IPS DF 6.9 (cell line): Measurements from ENCODE around the gene AGTRAP.

ENCODE experiments used
- DNase-seq: peaks from one replicate; pipeline ENCODE4 v3.0.0-alpha.2; 2013; ENCODE audit warnings: low read depth, low spot score
- H3K27ac ChIP-seq: one replicate; pipeline ENCODE4 v1.5.1; 2013; ENCODE audit warnings: low read length, control low read depth
- H3K27me3 ChIP-seq: 2 replicates; pipeline ENCODE4 v1.6.1; 2013; ENCODE audit warnings: mild to moderate bottlenecking, low read length; ENCODE audit not compliant: control insufficient read depth, insufficient read depth
- H3K36me3 ChIP-seq: 2 replicates; pipeline ENCODE4 v1.6.1; 2013; ENCODE audit warnings: low read length; ENCODE audit not compliant: control insufficient read depth, insufficient read depth
- H3K4me1 ChIP-seq: 2 replicates; pipeline ENCODE4 v1.6.1; 2013; ENCODE audit warnings: low read length; ENCODE audit not compliant: control insufficient read depth, insufficient read depth
- H3K4me3 ChIP-seq: 2 replicates; pipeline ENCODE4 v1.5.1; 2013; ENCODE audit warnings: mild to moderate bottlenecking, low read length
- H3K9me3 ChIP-seq: 2 replicates; pipeline ENCODE4 v1.6.1; 2013; ENCODE audit warnings: low read length, inconsistent platforms; ENCODE audit not compliant: control insufficient read depth, insufficient read depth
- WGBS: extraction: QIAGEN DNeasy Blood & Tissue Kit; methylation state at CpG from one replicate; pipeline ENCODE4 v1.1.7; 2013; ENCODE audit warnings: mixed read lengths, missing lambda C conversion rate; ENCODE audit not compliant: insufficient read length, insufficient coverage; 5-methylcytosine and 5-hydroxymethylcytosine counted together

The AGTRAP gene

DNA sequence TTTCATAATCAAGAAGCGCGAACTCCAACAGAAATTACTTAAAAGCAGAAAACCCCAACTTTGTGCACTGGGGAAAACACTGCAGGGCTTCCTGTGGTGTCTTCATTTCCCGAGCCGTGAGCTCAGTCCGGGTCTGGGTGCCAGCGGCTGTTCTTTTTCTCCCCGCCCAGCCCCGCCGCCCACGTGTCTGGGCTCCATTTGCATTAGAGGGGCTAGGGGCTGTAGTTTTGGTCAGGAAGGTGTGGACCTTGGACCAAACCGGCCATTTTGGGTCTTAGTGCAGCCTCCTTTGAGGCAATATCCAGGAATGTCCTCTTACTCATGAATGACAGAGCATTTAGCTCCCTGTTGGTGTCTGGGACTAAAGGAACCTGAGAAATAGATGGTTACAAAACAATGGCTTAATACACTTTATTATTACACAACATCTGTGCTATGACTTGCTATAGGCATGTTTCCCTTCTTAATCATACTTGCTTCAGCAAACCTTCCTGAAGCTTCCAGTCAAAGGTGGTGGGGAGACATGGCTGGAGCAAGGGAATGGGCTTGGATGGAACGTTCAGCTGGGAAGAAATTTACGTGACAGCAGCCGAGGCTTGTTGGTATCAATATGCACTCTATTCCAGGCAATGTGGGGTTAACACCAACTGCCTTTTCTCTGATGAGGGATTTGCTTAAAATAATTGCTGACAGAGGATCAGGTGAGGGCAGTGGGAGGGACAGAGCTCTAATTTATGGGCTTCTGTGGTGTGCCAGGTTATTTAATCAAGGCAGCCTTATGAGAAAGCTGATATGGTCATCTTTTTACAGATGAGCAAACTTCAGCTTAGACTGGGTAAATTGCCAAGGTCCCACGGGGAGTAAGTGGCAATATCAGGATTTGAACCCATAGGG lies 1.1 kb downstream of the AGTRAP start:
- Histone ChIP-seq H3K27me3 (no peaks in the 10 kb centered on the region), H3K9me3 (no peaks in the 10 kb centered on the region), H3K4me3 (peak overlapping the region; percentile 81; the same call in 1 of the 2 replicates), H3K27ac (no peak overlapping the region), H3K36me3 (no peaks in the 10 kb centered on the region), H3K4me1 (no peaks in the 10 kb centered on the region; the same call in 1 of the 2 replicates)
- peak; percentile 37 for DNase-seq
- no CpG with 5 or more reads among the region's 15 CpGs for WGBS

DNA sequence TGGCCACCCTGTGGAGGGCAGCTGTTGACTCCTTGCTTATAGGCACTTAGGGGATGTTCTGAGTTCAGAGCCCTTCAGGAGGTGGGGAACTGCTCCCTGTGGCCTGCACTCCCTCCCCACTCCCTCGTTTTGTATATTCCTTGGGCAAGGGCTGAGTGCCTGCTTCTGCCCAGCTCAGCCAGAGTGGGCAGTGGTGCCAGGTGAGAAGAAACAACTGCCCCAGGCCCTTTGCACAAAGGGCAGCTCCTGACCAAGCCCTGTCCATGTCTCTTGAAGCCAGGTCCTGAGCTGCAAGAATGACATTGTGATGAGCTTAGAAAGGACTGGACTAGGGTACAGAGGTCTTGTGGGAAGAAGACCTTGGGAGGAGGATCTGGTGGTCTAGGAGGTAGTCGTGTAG lies 2.2 kb downstream of the AGTRAP start:
- Histone ChIP-seq H3K9me3 (no peaks in the 10 kb centered on the region), H3K4me3 (no peak overlapping the region), H3K4me1 (no peaks in the 10 kb centered on the region; the same call in 1 of the 2 replicates), H3K27ac (no peak overlapping the region), H3K27me3 (no peaks in the 10 kb centered on the region), H3K36me3 (no peaks in the 10 kb centered on the region)
- no CpG with 5 or more reads among the region's 2 CpGs for WGBS
- DNase-seq: no peak

DNA sequence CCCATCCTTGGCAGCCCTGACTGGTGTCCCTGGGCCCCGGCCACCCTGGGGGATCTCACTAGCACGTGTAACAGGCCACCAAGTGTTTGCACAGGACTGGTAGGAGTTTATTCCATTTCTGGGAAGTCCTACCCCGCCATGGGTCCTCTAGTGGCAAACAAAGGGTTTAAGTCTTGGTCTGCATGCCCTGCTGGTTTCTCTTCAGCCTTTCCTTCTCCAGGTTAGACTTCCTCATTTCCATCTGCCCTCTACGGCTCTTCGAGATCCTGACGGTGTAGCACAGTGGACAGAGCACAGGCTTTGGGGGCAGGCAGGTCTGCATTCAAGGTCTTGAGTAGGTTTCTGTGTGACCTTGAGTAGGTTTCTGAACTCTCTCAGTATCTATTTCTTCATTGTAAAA lies 2.8 kb downstream of the AGTRAP start:
- Histone ChIP-seq H3K4me1 (no peaks in the 10 kb centered on the region; the same call in 1 of the 2 replicates), H3K36me3 (no peaks in the 10 kb centered on the region), H3K27ac (no peak overlapping the region), H3K9me3 (no peaks in the 10 kb centered on the region), H3K27me3 (no peaks in the 10 kb centered on the region), H3K4me3 (no peak overlapping the region)
- no peak for DNase-seq
- whole genome bisulfite sequencing: no CpG with 5 or more reads among the region's 6 CpGs

DNA sequence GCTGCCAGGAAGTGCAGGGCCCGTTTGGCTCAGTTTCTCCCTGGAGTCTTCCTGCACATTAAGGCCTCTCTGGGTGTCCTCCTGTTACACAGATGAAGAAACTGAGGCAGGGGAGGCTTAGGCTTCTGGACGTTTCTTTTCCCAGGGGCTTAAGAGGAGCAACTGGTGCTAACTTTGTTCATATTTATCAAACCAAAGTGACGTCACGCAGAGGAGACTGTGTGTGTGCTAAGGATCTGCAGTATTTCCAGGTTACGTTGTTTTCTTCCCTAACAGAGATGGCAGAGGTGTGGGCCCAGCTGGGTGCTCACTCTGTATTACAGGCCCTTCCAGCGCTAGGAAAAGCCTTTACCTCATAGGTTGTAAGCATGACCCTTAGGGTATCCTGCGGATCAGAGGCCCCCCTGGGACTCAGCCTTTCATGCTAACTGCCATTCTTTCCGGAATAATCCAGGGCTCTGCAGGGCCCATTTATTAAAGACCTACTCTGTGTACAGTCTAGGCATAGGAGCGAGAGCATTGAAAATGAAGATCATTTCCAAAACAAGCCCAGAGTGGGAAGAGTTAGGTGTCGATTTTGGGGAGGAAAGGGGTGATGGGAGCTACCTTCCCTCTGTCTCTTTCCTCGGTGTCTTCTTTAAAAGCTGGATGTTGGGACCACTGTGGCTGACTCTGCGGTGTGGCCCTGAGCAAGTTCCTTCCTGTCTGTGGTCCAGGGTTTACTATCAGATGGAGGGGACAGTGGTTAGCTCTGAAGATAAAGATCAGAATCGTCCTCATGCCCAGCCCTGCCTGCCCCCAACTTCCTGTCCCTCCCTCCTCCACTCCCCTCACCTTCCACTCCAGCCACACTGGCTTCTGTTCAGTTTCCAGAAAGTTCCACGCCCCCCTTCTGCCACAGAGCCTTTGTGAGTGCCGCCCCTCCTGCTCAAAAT lies 4.6 kb downstream of the AGTRAP start:
- no peak for DNase-seq

DNA sequence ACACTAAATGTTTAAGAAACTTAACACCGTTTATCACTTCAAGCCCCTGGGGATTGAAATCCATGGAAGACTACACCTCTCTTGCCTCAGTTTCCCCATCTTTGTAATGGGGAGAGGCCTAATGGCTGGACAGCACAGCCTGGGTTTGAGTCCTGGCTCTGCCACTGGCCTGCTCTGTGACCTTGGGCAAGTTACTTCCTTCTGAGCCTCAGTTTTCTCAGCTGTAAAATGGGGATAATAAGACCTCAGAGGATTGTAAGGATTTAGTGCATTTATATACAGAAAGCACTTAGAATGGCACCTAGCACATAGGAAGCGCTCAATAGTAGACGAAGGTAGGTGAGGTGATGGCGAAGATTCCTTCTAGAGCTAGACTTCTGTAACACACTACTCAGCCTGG lies 5.5 kb downstream of the AGTRAP start:
- H3K4me3 ChIP-seq: no peak overlapping the region
- no peaks in the 10 kb centered on the region for H3K9me3 ChIP-seq
- H3K27me3 ChIP-seq: no peaks in the 10 kb centered on the region
- no peak overlapping the region for H3K27ac ChIP-seq
- DNase-seq: no peak
- H3K4me1 ChIP-seq: no peaks in the 10 kb centered on the region; the same call in 1 of the 2 replicates
- WGBS: no CpG with 5 or more reads among the region's 4 CpGs
- 0 out of 2 replicates have a peak, but pooled peaks cover 3% of the 10 kb centered on the region for H3K36me3 ChIP-seq

More for the DNA sequence above, 4.6 kb downstream of the AGTRAP start:
- WGBS: no CpG with 5 or more reads among the region's 15 CpGs
- Histone ChIP-seq H3K27me3 (no peaks in the 10 kb centered on the region), H3K36me3 (no peaks in the 10 kb centered on the region), H3K4me1 (no peaks in the 10 kb centered on the region; the same call in 1 of the 2 replicates), H3K9me3 (no peaks in the 10 kb centered on the region), H3K4me3 (no peak overlapping the region), H3K27ac (no peak overlapping the region)

DNA sequence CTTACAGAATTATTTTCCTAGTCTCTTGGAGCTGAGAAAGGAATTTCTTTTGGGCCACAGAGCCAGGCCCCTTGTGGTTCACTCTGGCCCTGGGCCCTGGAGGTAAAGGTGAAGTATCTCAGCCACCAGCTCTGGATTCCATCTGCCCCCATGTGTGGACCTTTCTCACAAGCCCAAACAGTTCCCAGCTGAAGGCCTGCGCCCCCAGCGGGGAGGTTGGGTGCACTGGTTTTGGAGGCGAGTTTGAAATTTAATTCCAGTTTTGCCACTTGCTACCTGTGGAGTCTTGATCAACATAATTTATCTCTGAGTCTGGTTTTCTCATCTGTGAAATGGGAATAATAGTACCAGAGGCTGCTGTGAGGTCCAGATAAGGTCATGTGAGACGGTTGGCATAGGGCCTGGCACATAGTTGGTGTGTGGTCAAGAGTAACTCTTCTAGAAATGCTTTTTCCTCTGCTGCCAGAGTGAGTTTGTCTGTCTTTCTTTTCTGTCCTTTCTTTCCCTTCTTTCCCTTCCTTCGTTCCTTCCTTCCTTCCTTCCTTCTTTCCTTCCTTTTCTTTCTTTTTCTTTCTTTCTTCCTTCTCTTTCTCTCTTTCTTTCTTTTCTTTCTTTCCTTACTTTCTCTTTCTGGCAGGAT lies 6.1 kb downstream of the AGTRAP start:
- Histone ChIP-seq H3K4me1 (no peaks in the 10 kb centered on the region; the same call in 1 of the 2 replicates), H3K4me3 (no peak overlapping the region)
- no peak for DNase-seq

DNA sequence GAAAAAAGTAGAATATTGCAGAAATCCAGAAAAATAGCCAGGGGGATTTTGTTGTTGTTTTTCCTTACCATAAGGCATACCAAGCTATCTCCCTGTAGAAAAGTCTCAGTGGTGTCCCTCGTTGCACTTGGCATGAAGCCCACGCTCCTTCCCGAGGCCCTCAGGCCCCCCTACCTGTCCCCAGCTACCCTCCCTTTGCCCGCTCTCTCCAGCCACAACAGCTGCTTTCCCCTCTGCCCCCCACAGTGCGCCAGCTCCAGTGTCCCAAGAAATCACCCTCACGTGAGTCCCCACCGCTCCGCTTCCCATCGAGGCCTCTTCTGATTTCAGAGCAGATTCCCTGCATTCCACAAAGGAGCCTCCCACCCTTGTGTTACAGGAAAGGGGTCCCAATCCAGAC lies 8.4 kb downstream of the AGTRAP start:
- Histone ChIP-seq H3K36me3 (peaks cover 12% of the 10 kb centered on the region), H3K27ac (no peak overlapping the region), H3K4me1 (no peaks in the 10 kb centered on the region), H3K4me3 (no peak overlapping the region), H3K27me3 (no peaks in the 10 kb centered on the region), H3K9me3 (no peaks in the 10 kb centered on the region)
- WGBS: no CpG with 5 or more reads among the region's 9 CpGs
- DNase-seq: no peak

More for the DNA sequence above, 6.1 kb downstream of the AGTRAP start:
- 0 out of 2 replicates have a peak, but pooled peaks cover 3% of the 10 kb centered on the region for H3K36me3 ChIP-seq
- H3K27ac ChIP-seq: no peak overlapping the region
- no peaks in the 10 kb centered on the region for H3K9me3 ChIP-seq
- no peaks in the 10 kb centered on the region for H3K27me3 ChIP-seq
- no CpG with 5 or more reads among the region's 5 CpGs for WGBS

DNA sequence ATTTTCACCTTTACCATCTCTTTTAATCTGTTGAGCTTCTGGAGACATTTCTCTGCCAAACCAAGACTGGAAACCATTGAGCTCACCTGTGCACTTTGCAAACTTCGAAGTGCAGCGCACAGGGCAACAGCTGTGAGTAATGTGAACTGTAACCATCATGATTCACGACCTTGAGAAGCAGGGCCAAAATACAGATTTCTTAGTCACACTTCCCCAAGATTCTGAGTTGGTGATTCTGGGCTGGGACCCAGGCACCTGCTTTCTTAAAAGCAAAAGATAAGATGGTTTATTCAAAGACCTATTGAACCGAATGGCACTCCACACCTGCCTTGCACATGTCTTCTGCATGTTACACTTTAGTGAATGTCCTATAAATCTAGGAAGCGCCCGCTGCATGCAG lies 10.2 kb downstream of the AGTRAP start:
- no peaks in the 10 kb centered on the region for H3K27me3 ChIP-seq
- DNase-seq: no peak
- H3K9me3 ChIP-seq: no peaks in the 10 kb centered on the region
- H3K36me3 ChIP-seq: peaks cover 23% of the 10 kb centered on the region
- no peak overlapping the region for H3K27ac ChIP-seq
- WGBS: no CpG with 5 or more reads among the region's 6 CpGs
- no peak overlapping the region for H3K4me3 ChIP-seq
- H3K4me1 ChIP-seq: no peaks in the 10 kb centered on the region

DNA sequence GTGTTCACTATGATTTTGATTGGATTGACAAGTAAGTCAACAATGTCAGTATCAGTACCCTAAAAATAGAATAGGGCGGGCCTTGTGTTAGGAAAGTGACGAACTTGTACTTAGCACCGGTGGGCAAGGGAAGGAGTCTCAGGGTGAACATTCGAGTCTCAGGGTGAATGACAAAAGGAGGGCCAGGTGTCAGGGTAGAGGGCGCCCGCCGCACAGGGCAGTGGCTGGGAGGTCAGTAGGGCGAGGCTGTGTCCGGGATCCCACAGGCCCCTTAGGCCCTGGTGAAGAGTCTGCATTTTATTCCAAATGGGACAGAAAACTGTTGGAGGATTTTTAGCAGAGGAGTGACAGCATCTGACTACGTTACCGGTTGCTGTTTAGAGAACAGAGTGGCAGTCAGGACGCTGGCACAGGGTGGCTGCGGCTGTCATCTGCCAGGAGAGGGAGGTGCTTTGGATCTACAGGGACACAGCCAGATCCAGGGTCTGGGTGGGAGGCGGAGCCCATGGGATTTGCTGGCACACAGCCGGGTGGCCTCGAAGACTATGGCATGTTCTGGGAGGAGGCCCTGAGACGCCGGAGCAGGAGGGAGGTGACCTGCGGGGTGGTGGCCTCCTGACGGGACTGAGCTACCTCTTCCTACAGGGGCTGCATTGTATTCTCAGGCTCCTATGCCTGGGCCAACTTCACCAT lies 11.0 kb downstream of the AGTRAP start:
- H3K36me3 ChIP-seq: peaks cover 23% of the 10 kb centered on the region
- no peaks in the 10 kb centered on the region for H3K27me3 ChIP-seq
- no peak overlapping the region for H3K27ac ChIP-seq
- no peak overlapping the region for H3K4me3 ChIP-seq
- no CpG with 5 or more reads among the region's 20 CpGs for WGBS
- no peak for DNase-seq
- H3K4me1 ChIP-seq: no peaks in the 10 kb centered on the region
- no peaks in the 10 kb centered on the region for H3K9me3 ChIP-seq
